SK-N-SH treated with all-trans-retinoic acid at 6 μM for 48 hours (cell line): ENCODE data around the gene ROM1.

Experiments
- ATAC-seq: fragments of 200-7000 bp; cut with Tn5 transposase; 3 replicates; pipeline ENCODE4 v1.9.1; 2020; ENCODE audit warnings: mild to moderate bottlenecking, moderate library complexity
- ARNTL ChIP-seq: fragments of 450-650 bp; formaldehyde crosslinking; IDR thresholded peaks from 2 replicates; pipeline ENCODE4 v1.5.0; 2020; ENCODE audit warnings: low read depth, mild to moderate bottlenecking, moderate library complexity, borderline replicate concordance
- BACH2 ChIP-seq: fragments of 250-450 bp; sonication (Bioruptor Pico); IDR thresholded peaks from 2 replicates; pipeline ENCODE4 v1.9.0; 2021; ENCODE audit warnings: mild to moderate bottlenecking, borderline replicate concordance
- CSDC2 ChIP-seq: fragments of 250-450 bp; sonication (Bioruptor Pico); IDR thresholded peaks from 2 replicates; pipeline ENCODE4 v1.5.0; 2020; ENCODE audit warnings: mild to moderate bottlenecking, moderate library complexity
- ESRRG ChIP-seq: fragments of 250-450 bp; sonication (Bioruptor Pico); IDR thresholded peaks from 2 replicates; pipeline ENCODE4 v1.6.1; 2021; ENCODE audit warnings: mild to moderate bottlenecking
- GLIS3 ChIP-seq: fragments of 250-450 bp; sonication (Bioruptor Pico); IDR thresholded peaks from 2 replicates; pipeline ENCODE4 v1.5.0; 2020; ENCODE audit warnings: mild to moderate bottlenecking, moderate library complexity
- ISL1 ChIP-seq: fragments of 250-450 bp; sonication (Bioruptor Pico); IDR thresholded peaks from 2 replicates; pipeline ENCODE4 v2.1.2; 2022; ENCODE audit warnings: mild to moderate bottlenecking, moderate library complexity
- OSR1 ChIP-seq: fragments of 250-450 bp; sonication (Bioruptor Pico); IDR thresholded peaks from 2 replicates; pipeline ENCODE4 v1.8.0; 2022; ENCODE audit warnings: moderate library complexity, mild to moderate bottlenecking, inconsistent platforms
- PPARA ChIP-seq: fragments of 250-450 bp; sonication (Bioruptor Pico); IDR thresholded peaks from 2 replicates; pipeline ENCODE4 v1.5.0; 2020; ENCODE audit warnings: mild to moderate bottlenecking, borderline replicate concordance
- TCF4 ChIP-seq: fragments of 250-450 bp; sonication (Bioruptor Pico); IDR thresholded peaks from 2 replicates; pipeline ENCODE4 v1.8.0; 2021; ENCODE audit warnings: mild to moderate bottlenecking, moderate library complexity, borderline replicate concordance
- TOX ChIP-seq: fragments of 250-450 bp; sonication (Bioruptor Pico); IDR thresholded peaks from 2 replicates; pipeline ENCODE4 v1.8.0; 2021; ENCODE audit warnings: mild to moderate bottlenecking, moderate library complexity, borderline replicate concordance
- ZFP3 ChIP-seq: fragments of 250-450 bp; sonication (Bioruptor Pico); IDR thresholded peaks from 2 replicates; pipeline ENCODE4 v1.5.0; 2020; ENCODE audit warnings: mild to moderate bottlenecking, moderate library complexity
- ZFP30 ChIP-seq: fragments of 450-650 bp; formaldehyde crosslinking; IDR thresholded peaks from 2 replicates; pipeline ENCODE4 v1.5.0; 2022; ENCODE audit warnings: mild to moderate bottlenecking, moderate library complexity
- ZNF565 ChIP-seq: fragments of 450-650 bp; formaldehyde crosslinking; conservative IDR thresholded peaks from 2 replicates; pipeline ENCODE4 v1.5.0; 2020; ENCODE audit warnings: low read depth, mild to moderate bottlenecking, moderate library complexity
- ZNF8 ChIP-seq: fragments of 450-650 bp; formaldehyde crosslinking; IDR thresholded peaks from 2 replicates; pipeline ENCODE4 v1.5.0; 2020; ENCODE audit warnings: mild to moderate bottlenecking, moderate library complexity
- TF ChIP-seq, protein P1 (sequence below): fragments of 250-450 bp; sonication (Bioruptor Pico); IDR thresholded peaks from 2 replicates; pipeline ENCODE4 v1.8.0; 2021; ENCODE audit warnings: low read depth, mild to moderate bottlenecking, moderate library complexity, borderline replicate concordance
- TF ChIP-seq, protein P2 (sequence below): fragments of 250-450 bp; sonication (Bioruptor Pico); IDR thresholded peaks from 2 replicates; pipeline ENCODE4 v1.8.0; 2020; ENCODE audit warnings: mild to moderate bottlenecking, moderate library complexity, borderline replicate concordance
- TF ChIP-seq, protein P3 (sequence below): fragments of 250-450 bp; sonication (Bioruptor Pico); IDR thresholded peaks from 2 replicates; pipeline ENCODE4 v1.5.0; 2020; ENCODE audit warnings: mild to moderate bottlenecking, moderate library complexity
- TF ChIP-seq, protein P4 (sequence below): fragments of 250-450 bp; sonication (Bioruptor Pico); IDR thresholded peaks from 2 replicates; pipeline ENCODE4 v1.5.1; 2020; ENCODE audit warnings: low read depth, mild to moderate bottlenecking, moderate library complexity
- TF ChIP-seq, protein P5 (sequence below): fragments of 250-450 bp; sonication (Bioruptor Pico); IDR thresholded peaks from 2 replicates; pipeline ENCODE4 v1.5.1; 2021; ENCODE audit warnings: mild to moderate bottlenecking, moderate library complexity

The ROM1 gene

DNA sequence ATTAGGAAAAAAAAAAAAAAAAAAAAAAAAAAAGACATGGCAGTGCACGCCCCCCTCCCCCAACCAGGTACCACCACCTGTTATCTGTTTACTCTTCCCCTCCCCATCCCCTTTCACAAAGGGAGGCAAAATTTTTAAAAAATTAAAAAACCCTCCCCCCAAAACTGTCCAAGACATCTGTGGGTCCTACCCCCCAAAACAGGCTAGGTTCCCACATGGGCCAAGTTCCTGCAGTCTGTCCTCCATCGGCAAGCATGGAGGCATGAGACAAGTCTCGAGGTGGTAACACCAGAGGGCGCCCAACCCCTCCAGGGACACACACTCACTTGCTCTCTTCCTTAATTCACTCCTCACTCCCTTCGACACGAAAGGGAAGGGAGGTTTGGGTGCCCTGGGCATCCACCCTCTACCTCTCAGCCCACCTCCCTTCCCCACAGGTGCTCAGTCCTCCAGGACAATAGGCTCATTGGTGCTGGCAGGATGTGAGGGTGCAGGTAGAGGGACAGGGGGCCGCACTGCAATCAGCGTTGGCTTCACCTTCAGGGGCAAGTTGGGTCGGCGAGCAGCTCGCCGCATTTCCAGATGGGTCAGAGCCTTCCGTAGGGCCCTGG lies 19.5 kb upstream of the ROM1 start:
- ATAC-seq = peak; percentile 36
- TF ChIP-seq, protein P1, sequence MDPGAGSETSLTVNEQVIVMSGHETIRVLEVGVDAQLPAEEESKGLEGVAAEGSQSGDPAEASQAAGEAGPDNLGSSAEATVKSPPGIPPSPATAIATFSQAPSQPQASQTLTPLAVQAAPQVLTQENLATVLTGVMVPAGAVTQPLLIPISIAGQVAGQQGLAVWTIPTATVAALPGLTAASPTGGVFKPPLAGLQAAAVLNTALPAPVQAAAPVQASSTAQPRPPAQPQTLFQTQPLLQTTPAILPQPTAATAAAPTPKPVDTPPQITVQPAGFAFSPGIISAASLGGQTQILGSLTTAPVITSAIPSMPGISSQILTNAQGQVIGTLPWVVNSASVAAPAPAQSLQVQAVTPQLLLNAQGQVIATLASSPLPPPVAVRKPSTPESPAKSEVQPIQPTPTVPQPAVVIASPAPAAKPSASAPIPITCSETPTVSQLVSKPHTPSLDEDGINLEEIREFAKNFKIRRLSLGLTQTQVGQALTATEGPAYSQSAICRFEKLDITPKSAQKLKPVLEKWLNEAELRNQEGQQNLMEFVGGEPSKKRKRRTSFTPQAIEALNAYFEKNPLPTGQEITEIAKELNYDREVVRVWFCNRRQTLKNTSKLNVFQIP (CRISPR knock-in tag) = no peak
- TF ChIP-seq ARNTL (CRISPR knock-in tag) (no peak), TOX (CRISPR knock-in tag) (no peak), ZNF8 (CRISPR knock-in tag) (no peak), ESRRG (no peak), PPARA (CRISPR knock-in tag) (no peak), CSDC2 (CRISPR knock-in tag) (no peak), OSR1 (CRISPR knock-in tag) (no peak), GLIS3 (CRISPR knock-in tag) (no peak), ZFP30 (CRISPR knock-in tag) (no peak), ISL1 (CRISPR knock-in tag) (no peak), BACH2 (CRISPR knock-in tag) (no peak), TCF4 (CRISPR knock-in tag) (no peak), ZNF565 (CRISPR knock-in tag) (no peak)
- TF ChIP-seq, protein P2, sequence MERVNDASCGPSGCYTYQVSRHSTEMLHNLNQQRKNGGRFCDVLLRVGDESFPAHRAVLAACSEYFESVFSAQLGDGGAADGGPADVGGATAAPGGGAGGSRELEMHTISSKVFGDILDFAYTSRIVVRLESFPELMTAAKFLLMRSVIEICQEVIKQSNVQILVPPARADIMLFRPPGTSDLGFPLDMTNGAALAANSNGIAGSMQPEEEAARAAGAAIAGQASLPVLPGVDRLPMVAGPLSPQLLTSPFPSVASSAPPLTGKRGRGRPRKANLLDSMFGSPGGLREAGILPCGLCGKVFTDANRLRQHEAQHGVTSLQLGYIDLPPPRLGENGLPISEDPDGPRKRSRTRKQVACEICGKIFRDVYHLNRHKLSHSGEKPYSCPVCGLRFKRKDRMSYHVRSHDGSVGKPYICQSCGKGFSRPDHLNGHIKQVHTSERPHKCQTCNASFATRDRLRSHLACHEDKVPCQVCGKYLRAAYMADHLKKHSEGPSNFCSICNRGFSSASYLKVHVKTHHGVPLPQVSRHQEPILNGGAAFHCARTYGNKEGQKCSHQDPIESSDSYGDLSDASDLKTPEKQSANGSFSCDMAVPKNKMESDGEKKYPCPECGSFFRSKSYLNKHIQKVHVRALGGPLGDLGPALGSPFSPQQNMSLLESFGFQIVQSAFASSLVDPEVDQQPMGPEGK (CRISPR knock-in tag) = no peak
- TF ChIP-seq, protein P3, sequence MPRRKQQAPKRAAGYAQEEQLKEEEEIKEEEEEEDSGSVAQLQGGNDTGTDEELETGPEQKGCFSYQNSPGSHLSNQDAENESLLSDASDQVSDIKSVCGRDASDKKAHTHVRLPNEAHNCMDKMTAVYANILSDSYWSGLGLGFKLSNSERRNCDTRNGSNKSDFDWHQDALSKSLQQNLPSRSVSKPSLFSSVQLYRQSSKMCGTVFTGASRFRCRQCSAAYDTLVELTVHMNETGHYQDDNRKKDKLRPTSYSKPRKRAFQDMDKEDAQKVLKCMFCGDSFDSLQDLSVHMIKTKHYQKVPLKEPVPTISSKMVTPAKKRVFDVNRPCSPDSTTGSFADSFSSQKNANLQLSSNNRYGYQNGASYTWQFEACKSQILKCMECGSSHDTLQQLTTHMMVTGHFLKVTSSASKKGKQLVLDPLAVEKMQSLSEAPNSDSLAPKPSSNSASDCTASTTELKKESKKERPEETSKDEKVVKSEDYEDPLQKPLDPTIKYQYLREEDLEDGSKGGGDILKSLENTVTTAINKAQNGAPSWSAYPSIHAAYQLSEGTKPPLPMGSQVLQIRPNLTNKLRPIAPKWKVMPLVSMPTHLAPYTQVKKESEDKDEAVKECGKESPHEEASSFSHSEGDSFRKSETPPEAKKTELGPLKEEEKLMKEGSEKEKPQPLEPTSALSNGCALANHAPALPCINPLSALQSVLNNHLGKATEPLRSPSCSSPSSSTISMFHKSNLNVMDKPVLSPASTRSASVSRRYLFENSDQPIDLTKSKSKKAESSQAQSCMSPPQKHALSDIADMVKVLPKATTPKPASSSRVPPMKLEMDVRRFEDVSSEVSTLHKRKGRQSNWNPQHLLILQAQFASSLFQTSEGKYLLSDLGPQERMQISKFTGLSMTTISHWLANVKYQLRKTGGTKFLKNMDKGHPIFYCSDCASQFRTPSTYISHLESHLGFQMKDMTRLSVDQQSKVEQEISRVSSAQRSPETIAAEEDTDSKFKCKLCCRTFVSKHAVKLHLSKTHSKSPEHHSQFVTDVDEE (CRISPR knock-in tag) = no peak
- TF ChIP-seq, protein P4, sequence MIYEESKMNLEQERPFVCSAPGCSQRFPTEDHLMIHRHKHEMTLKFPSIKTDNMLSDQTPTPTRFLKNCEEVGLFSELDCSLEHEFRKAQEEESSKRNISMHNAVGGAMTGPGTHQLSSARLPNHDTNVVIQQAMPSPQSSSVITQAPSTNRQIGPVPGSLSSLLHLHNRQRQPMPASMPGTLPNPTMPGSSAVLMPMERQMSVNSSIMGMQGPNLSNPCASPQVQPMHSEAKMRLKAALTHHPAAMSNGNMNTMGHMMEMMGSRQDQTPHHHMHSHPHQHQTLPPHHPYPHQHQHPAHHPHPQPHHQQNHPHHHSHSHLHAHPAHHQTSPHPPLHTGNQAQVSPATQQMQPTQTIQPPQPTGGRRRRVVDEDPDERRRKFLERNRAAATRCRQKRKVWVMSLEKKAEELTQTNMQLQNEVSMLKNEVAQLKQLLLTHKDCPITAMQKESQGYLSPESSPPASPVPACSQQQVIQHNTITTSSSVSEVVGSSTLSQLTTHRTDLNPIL = no peak
- TF ChIP-seq, protein P5, sequence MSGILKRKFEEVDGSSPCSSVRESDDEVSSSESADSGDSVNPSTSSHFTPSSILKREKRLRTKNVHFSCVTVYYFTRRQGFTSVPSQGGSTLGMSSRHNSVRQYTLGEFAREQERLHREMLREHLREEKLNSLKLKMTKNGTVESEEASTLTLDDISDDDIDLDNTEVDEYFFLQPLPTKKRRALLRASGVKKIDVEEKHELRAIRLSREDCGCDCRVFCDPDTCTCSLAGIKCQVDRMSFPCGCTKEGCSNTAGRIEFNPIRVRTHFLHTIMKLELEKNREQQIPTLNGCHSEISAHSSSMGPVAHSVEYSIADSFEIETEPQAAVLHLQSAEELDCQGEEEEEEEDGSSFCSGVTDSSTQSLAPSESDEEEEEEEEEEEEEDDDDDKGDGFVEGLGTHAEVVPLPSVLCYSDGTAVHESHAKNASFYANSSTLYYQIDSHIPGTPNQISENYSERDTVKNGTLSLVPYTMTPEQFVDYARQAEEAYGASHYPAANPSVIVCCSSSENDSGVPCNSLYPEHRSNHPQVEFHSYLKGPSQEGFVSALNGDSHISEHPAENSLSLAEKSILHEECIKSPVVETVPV = no peak
- TF ChIP-seq, all 23 proteins: peak for 0

DNA sequence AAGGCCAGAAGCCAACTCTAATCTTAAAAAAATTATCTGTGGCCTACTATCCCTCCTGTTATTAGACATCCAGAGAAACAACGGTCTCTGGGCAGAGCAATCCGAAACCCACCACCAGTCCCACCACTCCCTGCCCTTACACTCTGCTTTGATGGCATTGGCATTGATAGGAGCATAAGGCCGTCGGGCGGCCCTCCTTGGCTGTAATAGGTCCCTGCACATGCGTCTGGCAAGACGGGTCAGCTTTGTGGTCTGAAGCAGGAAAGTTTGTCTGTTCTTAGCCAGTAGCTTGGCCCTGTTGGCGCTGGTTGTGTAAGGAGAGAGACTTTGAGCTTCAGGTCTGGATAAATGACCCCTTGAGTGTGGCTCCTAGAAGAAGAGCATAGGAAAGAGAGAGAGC lies 17.9 kb upstream of the ROM1 start:
- ATAC-seq = no peak
- TF ChIP-seq, protein P2 (CRISPR knock-in tag) = no peak
- TF ChIP-seq ARNTL (CRISPR knock-in tag) (no peak), ISL1 (CRISPR knock-in tag) (no peak), OSR1 (CRISPR knock-in tag) (no peak), ZFP3 (CRISPR knock-in tag) (no peak), CSDC2 (CRISPR knock-in tag) (no peak), ESRRG (no peak), PPARA (CRISPR knock-in tag) (no peak), GLIS3 (CRISPR knock-in tag) (no peak), BACH2 (CRISPR knock-in tag) (no peak)
- TF ChIP-seq, protein P1 (CRISPR knock-in tag) = no peak
- TF ChIP-seq, protein P3 (CRISPR knock-in tag) = no peak
- TF ChIP-seq, protein P4 = no peak
